ENCODE results near the gene TMEM190. TPM values are rescaled to one million over a fixed set of nuclear protein-coding genes. Genes with fewer than 3 reads are reported as not detected.

Gene TMEM190
- total and polyA plus RNA-seq, 9 of the 15 experiments (the other 6 are each of a cell fraction or from before 2014, with no cell fraction given), result not detected

DNA sequence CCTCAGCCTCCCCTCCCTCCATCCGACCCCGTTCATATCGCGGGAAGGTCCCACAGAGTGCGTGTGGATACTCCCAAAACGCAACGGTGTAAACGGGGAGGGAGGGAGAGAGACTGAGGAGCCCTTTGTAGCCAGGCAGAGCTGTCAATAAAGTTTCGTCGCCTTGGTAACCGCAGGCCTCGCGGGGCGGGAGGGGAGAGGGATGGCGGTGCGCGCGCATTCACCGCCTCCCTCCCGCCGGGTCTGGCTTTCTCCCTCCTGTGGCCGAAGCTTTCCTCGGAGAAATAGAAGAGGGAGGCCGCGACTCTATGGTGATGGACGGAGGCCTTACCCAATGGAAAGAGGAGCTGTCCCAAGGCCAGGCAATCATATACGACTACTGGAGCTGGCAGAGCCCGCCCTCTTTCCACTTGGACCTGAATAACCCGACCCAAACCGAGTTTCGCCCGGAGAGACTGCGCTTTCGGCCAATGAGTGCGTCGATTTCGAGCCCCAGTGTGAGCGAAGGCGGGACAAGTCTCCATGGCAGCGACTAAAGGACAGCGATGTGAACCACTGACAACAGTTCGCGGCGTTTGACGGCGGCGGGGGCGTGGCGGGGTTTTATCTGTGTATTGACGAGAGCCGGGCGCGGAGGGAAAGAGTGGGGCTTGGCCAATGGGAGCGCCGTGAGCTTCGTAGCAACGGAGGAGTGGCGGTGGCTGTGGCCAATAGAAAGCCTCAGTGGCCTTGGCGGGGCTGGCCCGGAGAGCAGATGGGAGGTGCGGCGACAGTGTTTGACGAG is 37.3 kb upstream of the TMEM190 start, which contains the start of gene KMT5C (continued):
- TF ChIP-seq, protein P1, sequence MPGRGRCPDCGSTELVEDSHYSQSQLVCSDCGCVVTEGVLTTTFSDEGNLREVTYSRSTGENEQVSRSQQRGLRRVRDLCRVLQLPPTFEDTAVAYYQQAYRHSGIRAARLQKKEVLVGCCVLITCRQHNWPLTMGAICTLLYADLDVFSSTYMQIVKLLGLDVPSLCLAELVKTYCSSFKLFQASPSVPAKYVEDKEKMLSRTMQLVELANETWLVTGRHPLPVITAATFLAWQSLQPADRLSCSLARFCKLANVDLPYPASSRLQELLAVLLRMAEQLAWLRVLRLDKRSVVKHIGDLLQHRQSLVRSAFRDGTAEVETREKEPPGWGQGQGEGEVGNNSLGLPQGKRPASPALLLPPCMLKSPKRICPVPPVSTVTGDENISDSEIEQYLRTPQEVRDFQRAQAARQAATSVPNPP (IDR thresholded peaks at IDR 0.05; ENCODE audit: borderline replicate concordance, insufficient read depth, insufficient read length), result no peak
- no peak for TF ChIP-seq SMAD2 (IDR thresholded peaks at IDR 0.05; ENCODE audit: low read depth, low read length)
- TF ChIP-seq SP2 (IDR thresholded peaks at IDR 0.05; ENCODE audit: extremely low read depth, low read depth, low read length, poor library complexity, severe bottlenecking), result peak; percentile 83
- peak; percentile 10; the same call in 1 of the 2 replicates for TF ChIP-seq GMEB1 (CRISPR knock-in tag; IDR thresholded peaks at IDR 0.05)
- no peak; the same call in 1 of the 2 replicates for TF ChIP-seq SMARCC2 (IDR thresholded peaks at IDR 0.05; ENCODE audit: low read depth)
- TF ChIP-seq ZNF444 (CRISPR knock-in tag; IDR thresholded peaks at IDR 0.05), result no peak
- no peak for TF ChIP-seq ZC3H11A (IDR thresholded peaks at IDR 0.05; ENCODE audit: low read depth, low read length)
- TF ChIP-seq EP300 (IDR thresholded peaks at IDR 0.05; ENCODE audit: low read length), result no peak
- TF ChIP-seq ZNF79 (CRISPR knock-in tag; IDR thresholded peaks at IDR 0.05; ENCODE audit: low read depth), result no peak
- no peak for TF ChIP-seq ZNF449 (CRISPR knock-in tag; IDR thresholded peaks at IDR 0.05)
- no peak for TF ChIP-seq HINFP (tag; conservative IDR thresholded peaks at IDR 0.05; ENCODE audit: low read depth)
- TF ChIP-seq FOXK2 (conservative IDR thresholded peaks at IDR 0.05 in 1 of 2, IDR thresholded peaks at IDR 0.05 in 1 of 2; ENCODE audit: low read depth in 2 of 2), result peak; percentile 61 to 78
- TF ChIP-seq, protein P2, sequence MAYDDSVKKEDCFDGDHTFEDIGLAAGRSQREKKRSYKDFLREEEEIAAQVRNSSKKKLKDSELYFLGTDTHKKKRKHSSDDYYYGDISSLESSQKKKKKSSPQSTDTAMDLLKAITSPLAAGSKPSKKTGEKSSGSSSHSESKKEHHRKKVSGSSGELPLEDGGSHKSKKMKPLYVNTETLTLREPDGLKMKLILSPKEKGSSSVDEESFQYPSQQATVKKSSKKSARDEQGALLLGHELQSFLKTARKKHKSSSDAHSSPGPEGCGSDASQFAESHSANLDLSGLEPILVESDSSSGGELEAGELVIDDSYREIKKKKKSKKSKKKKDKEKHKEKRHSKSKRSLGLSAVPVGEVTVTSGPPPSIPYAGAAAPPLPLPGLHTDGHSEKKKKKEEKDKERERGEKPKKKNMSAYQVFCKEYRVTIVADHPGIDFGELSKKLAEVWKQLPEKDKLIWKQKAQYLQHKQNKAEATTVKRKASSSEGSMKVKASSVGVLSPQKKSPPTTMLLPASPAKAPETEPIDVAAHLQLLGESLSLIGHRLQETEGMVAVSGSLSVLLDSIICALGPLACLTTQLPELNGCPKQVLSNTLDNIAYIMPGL (CRISPR knock-in tag; IDR thresholded peaks at IDR 0.05), result no peak

Data from K562 (cell line).